WTC11 (cell line): ENCODE measurements around the gene TMEM218.

Experiments used
- CTCF ChIP-seq: fragments of 200-600 bp; IDR thresholded peaks from 2 replicates; pipeline ENCODE4 v1.8.0; 2022; ENCODE audit warnings: antibody characterized with exemption
- PRRX2 ChIP-seq: fragments of 250-450 bp; sonication (Bioruptor Pico); IDR thresholded peaks from 2 replicates; pipeline ENCODE4 v1.8.0; 2021; ENCODE audit warnings: mild to moderate bottlenecking
- SP1 ChIP-seq: sonication (generic); formaldehyde crosslinking; conservative IDR thresholded peaks from 2 replicates; pipeline ENCODE4 v1.8.1; 2022; ENCODE audit warnings: missing genetic modification reagents
- TEAD4 ChIP-seq: sonication (generic); formaldehyde crosslinking; IDR thresholded peaks from 2 replicates; pipeline ENCODE4 v1.8.0; 2022; ENCODE audit warnings: mild to moderate bottlenecking, missing genetic modification reagents
- ZNF232 ChIP-seq: sonication (generic); formaldehyde crosslinking; IDR thresholded peaks from 2 replicates; pipeline ENCODE4 v1.8.0; 2022; ENCODE audit warnings: mild to moderate bottlenecking, missing genetic modification reagents
- ZNF317 ChIP-seq: sonication (generic); formaldehyde crosslinking; IDR thresholded peaks from 2 replicates; pipeline ENCODE4 v1.8.1; 2023; ENCODE audit warnings: low read depth, mild to moderate bottlenecking, moderate library complexity, missing genetic modification reagents, borderline replicate concordance

GRCh38 chr11:125155100-125155444 lies 43.6 kb upstream of the TMEM218 start:
- TF ChIP-seq CTCF (no peak), ZNF317 (CRISPR knock-in tag) (no peak), ZNF232 (CRISPR knock-in tag) (no peak), TEAD4 (no peak), PRRX2 (CRISPR knock-in tag) (no peak), SP1 (CRISPR knock-in tag) (no peak)
